HEK293 (cell line): ENCODE data around the gene SLC30A4.
A peak's percentile ranks its signal among the peaks of the same experiment; 100 is the strongest.

ENCODE experiments used
- CTCF ChIA-PET: fragments of 350-600 bp; formaldehyde crosslinking; extraction: SDS; loops from one replicate; lab custom pipeline; 2021; ENCODE audit warnings: antibody characterized with exemption; lab: Yijun Ruan, JAX
- POLR2A ChIA-PET: fragments of 300-600 bp; formaldehyde crosslinking; extraction: SDS; loops from one replicate; lab custom pipeline; 2020; ENCODE audit warnings: antibody characterized with exemption, inconsistent platforms; lab: Yijun Ruan, JAX
- H3K27ac ChIP-seq: fragments of 200-500 bp; sonication (Bioruptor generic); 2 replicates; pipeline ENCODE4 v1.5.1; 2014; ENCODE audit warnings: low read depth, low read length, control low read depth, inconsistent platforms; ENCODE audit errors: extremely low read depth
- H3K36me3 ChIP-seq, 2 experiments: fragments of 200-500 bp in 1 of 2; sonication (Bioruptor generic) in 1 of 2; 1 replicate in 1 of 2; 2 replicates in 1 of 2; pipeline ENCODE4 v1.5.1; 2014 to 2017; ENCODE audit warnings: inconsistent platforms in 2 of 2, low read length in 2 of 2; ENCODE audit not compliant: control insufficient read depth in 2 of 2, insufficient read depth in 1 of 2
- H3K4me1 ChIP-seq: fragments of 200-500 bp; sonication (Bioruptor generic); 2 replicates; pipeline ENCODE4 v1.5.1; 2014; ENCODE audit warnings: mild to moderate bottlenecking, low read length, inconsistent platforms; ENCODE audit not compliant: control insufficient read depth, insufficient read depth
- H3K4me3 ChIP-seq: 2 replicates; pipeline ENCODE4 v1.5.1; 2011; ENCODE audit warnings: low read depth, mild to moderate bottlenecking, control low read depth, low read length, moderate library complexity
- H3K9me3 ChIP-seq: fragments of 200-500 bp; sonication (Bioruptor generic); 2 replicates; pipeline ENCODE4 v1.5.1; 2014; ENCODE audit warnings: low read depth, low read length, inconsistent platforms; ENCODE audit not compliant: control insufficient read depth, insufficient read depth
- FEZF1 ChIP-seq: fragments of 450-650 bp; formaldehyde crosslinking; IDR thresholded peaks from 2 replicates; pipeline ENCODE4 v1.5.1; 2016; ENCODE audit warnings: missing biosample characterization, missing genetic modification characterization
- MEIS1 ChIP-seq: sonication (generic); formaldehyde crosslinking; IDR thresholded peaks from 2 replicates; pipeline ENCODE4 v1.8.1; 2022; ENCODE audit warnings: missing genetic modification reagents, mild to moderate bottlenecking, borderline replicate concordance
- MZF1 ChIP-seq: fragments of 450-650 bp; formaldehyde crosslinking; IDR thresholded peaks from 2 replicates; pipeline ENCODE4 v1.5.1; 2017; ENCODE audit warnings: missing biosample characterization, missing genetic modification characterization, borderline replicate concordance
- SCRT2 ChIP-seq: fragments of 450-650 bp; formaldehyde crosslinking; IDR thresholded peaks from 2 replicates; pipeline ENCODE4 v1.5.1; 2016; ENCODE audit warnings: missing biosample characterization, missing genetic modification characterization
- ZBTB17 ChIP-seq: fragments of 450-650 bp; formaldehyde crosslinking; IDR thresholded peaks from 2 replicates; pipeline ENCODE4 v1.5.1; 2016; ENCODE audit warnings: missing biosample characterization, missing genetic modification characterization
- ZFP3 ChIP-seq: fragments of 450-650 bp; formaldehyde crosslinking; IDR thresholded peaks from 2 replicates; pipeline ENCODE4 v1.5.1; 2016; ENCODE audit warnings: low read depth, missing biosample characterization, missing genetic modification characterization
- ZNF23 ChIP-seq: fragments of 450-650 bp; formaldehyde crosslinking; IDR thresholded peaks from 2 replicates; pipeline ENCODE4 v1.5.1; 2016; ENCODE audit warnings: missing biosample characterization, missing genetic modification characterization, borderline replicate concordance
- ZNF239 ChIP-seq: fragments of 450-650 bp; formaldehyde crosslinking; IDR thresholded peaks from 2 replicates; pipeline ENCODE4 v1.5.1; 2016; ENCODE audit warnings: missing biosample characterization, missing genetic modification characterization
- ZNF24 ChIP-seq: fragments of 450-650 bp; formaldehyde crosslinking; IDR thresholded peaks from 2 replicates; pipeline ENCODE4 v1.5.1; 2016; ENCODE audit warnings: missing biosample characterization, missing genetic modification characterization
- ZNF274 ChIP-seq, 2 experiments: fragments of 200-500 bp in 1 of 2; fragments of 450-650 bp in 1 of 2; sonication (Bioruptor generic) in 1 of 2; formaldehyde crosslinking in 1 of 2; IDR thresholded peaks; 2 replicates each; pipeline versions ENCODE4 v1.5.1 to v1.6.1; 2014 to 2016; ENCODE audit warnings: borderline replicate concordance in 1 of 2, inconsistent platforms in 1 of 2, low read length in 1 of 2, missing biosample characterization in 1 of 2, missing genetic modification characterization in 1 of 2
- ZNF324 ChIP-seq: fragments of 450-650 bp; formaldehyde crosslinking; IDR thresholded peaks from 2 replicates; pipeline ENCODE4 v1.5.1; 2016; ENCODE audit warnings: missing biosample characterization, missing genetic modification characterization
- ZNF335 ChIP-seq: fragments of 450-650 bp; formaldehyde crosslinking; conservative IDR thresholded peaks from 2 replicates; pipeline ENCODE4 v1.5.1; 2016; ENCODE audit warnings: missing biosample characterization, missing genetic modification characterization
- ZNF366 ChIP-seq: fragments of 450-650 bp; formaldehyde crosslinking; conservative IDR thresholded peaks from 2 replicates; pipeline ENCODE4 v1.5.1; 2016; ENCODE audit warnings: missing biosample characterization, missing genetic modification characterization
- ZNF48 ChIP-seq: fragments of 450-650 bp; formaldehyde crosslinking; IDR thresholded peaks from 2 replicates; pipeline ENCODE4 v1.5.1; 2016; ENCODE audit warnings: missing biosample characterization, missing genetic modification characterization
- ZNF626 ChIP-seq: fragments of 450-650 bp; sonication (Bioruptor Pico); formaldehyde crosslinking; IDR thresholded peaks from 2 replicates; pipeline ENCODE4 v1.5.1; 2018; ENCODE audit warnings: missing biosample characterization, missing genetic modification characterization, inconsistent platforms
- ZNF654 ChIP-seq: fragments of 450-650 bp; formaldehyde crosslinking; IDR thresholded peaks from 2 replicates; pipeline ENCODE4 v1.5.1; 2016; ENCODE audit warnings: low read depth, missing biosample characterization, missing genetic modification characterization
- TF ChIP-seq, protein P1 (sequence below): fragments of 450-650 bp; formaldehyde crosslinking; IDR thresholded peaks from 2 replicates; pipeline ENCODE4 v1.5.1; 2016; ENCODE audit warnings: missing biosample characterization, missing genetic modification characterization
- TF ChIP-seq, protein P2 (sequence below): fragments of 450-650 bp; formaldehyde crosslinking; IDR thresholded peaks from 2 replicates; pipeline ENCODE4 v1.5.1; 2016; ENCODE audit warnings: missing biosample characterization, missing genetic modification characterization
- TF ChIP-seq, protein P3 (sequence below): fragments of 450-650 bp; formaldehyde crosslinking; IDR thresholded peaks from 2 replicates; pipeline ENCODE4 v1.5.1; 2017; ENCODE audit warnings: missing biosample characterization, missing genetic modification characterization
- TF ChIP-seq, protein P4 (sequence below): fragments of 450-650 bp; formaldehyde crosslinking; optimal IDR thresholded peaks from 2 replicates; pipeline ENCODE3; 2016; ENCODE audit warnings: missing biosample characterization, mild to moderate bottlenecking, missing genetic modification characterization
- TF ChIP-seq, protein P5 (sequence below): fragments of 450-650 bp; formaldehyde crosslinking; IDR thresholded peaks from 2 replicates; pipeline ENCODE4 v1.5.1; 2016; ENCODE audit warnings: missing biosample characterization, missing genetic modification characterization
- TF ChIP-seq, protein P6 (sequence below): fragments of 450-650 bp; formaldehyde crosslinking; IDR thresholded peaks from 2 replicates; pipeline ENCODE4 v1.5.1; 2016; ENCODE audit warnings: missing biosample characterization, missing genetic modification characterization
- TF ChIP-seq, protein P7 (sequence below): fragments of 450-650 bp; formaldehyde crosslinking; IDR thresholded peaks from 2 replicates; pipeline ENCODE4 v1.5.1; 2017; ENCODE audit warnings: missing biosample characterization, missing genetic modification characterization
- TF ChIP-seq, protein P8 (sequence below): IDR thresholded peaks from 2 replicates; pipeline ENCODE4 v1.6.1; 2011; ENCODE audit warnings: mild to moderate bottlenecking, low read depth, low read length, borderline replicate concordance

The SLC30A4 gene

DNA sequence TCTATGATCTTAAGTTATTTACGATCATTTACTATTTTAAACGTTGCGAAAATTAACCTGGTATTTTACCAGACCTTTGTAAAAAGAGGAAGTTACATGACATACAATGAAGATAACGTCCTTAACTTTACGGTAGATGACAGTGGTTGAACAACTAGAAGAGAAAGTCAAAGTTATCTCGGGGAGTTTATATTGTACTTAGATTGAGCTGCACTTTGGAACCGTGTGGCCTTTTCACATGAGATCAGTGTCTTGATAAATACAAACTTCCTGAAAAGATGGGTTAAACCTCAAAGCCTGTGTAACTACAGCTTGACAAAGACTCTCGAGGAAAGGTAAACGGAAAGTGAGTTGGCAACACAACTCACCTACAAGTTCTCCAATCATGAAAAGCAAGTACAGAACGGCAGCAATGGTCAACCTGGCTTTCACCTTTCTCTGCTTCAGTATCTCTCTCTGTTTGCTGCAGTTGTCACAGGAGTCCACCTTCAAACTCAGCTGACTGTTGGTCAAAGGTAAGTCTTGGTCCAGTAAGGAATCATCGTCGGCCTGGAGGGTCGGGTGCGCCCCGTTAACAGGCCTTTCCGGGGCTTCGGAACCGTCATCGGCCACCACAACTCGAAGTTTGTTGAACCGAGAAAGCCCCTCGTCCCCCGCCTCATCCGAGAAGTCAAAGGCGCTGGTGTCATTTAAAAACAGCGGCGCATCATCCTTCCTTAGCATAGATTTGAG lies 793 bp downstream of the SLC30A4 start:
- ChIA-PET POLR2A (no interaction called here), CTCF (interaction anchor here (0.7 to 1.5 kb wide), 4 partner anchors 9 to 92 kb away, joined by 3 to 5 read pairs (median 4); no protein-coding TSS in a partner anchor)
- no peaks in the 10 kb centered on the region for H3K36me3 ChIP-seq
- H3K4me3 ChIP-seq: peak overlapping the region; percentile 55
- H3K4me1 ChIP-seq: no peaks in the 10 kb centered on the region
- peak overlapping the region; percentile 70; the same call in 1 of the 2 replicates for H3K27ac ChIP-seq
- H3K9me3 ChIP-seq: no peaks in the 10 kb centered on the region
- peak; percentile 47; the same call in 1 of the 2 replicates for TF ChIP-seq ZNF335 (tag by site-specific recombination)
- no peak for TF ChIP-seq ZNF23
- TF ChIP-seq, protein P1, sequence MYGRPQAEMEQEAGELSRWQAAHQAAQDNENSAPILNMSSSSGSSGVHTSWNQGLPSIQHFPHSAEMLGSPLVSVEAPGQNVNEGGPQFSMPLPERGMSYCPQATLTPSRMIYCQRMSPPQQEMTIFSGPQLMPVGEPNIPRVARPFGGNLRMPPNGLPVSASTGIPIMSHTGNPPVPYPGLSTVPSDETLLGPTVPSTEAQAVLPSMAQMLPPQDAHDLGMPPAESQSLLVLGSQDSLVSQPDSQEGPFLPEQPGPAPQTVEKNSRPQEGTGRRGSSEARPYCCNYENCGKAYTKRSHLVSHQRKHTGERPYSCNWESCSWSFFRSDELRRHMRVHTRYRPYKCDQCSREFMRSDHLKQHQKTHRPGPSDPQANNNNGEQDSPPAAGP (tag by site-specific recombination): no peak
- TF ChIP-seq ZNF366 (tag by site-specific recombination): no peak
- no peak for TF ChIP-seq ZNF239 (tag by site-specific recombination)
- TF ChIP-seq, protein P2, sequence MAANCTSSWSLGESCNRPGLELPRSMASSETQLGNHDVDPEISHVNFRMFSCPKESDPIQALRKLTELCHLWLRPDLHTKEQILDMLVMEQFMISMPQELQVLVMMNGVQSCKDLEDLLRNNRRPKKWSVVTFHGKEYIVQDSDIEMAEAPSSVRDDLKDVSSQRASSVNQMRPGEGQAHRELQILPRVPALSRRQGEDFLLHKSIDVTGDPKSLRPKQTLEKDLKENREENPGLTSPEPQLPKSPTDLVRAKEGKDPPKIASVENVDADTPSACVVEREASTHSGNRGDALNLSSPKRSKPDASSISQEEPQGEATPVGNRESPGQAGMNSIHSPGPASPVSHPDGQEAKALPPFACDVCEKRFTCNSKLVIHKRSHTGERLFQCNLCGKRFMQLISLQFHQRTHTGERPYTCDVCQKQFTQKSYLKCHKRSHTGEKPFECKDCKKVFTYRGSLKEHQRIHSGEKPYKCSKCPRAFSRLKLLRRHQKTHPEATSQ (tag by site-specific recombination): no peak
- TF ChIP-seq MEIS1 (CRISPR knock-in tag): no peak
- TF ChIP-seq ZNF24: no peak
- TF ChIP-seq, protein P3, sequence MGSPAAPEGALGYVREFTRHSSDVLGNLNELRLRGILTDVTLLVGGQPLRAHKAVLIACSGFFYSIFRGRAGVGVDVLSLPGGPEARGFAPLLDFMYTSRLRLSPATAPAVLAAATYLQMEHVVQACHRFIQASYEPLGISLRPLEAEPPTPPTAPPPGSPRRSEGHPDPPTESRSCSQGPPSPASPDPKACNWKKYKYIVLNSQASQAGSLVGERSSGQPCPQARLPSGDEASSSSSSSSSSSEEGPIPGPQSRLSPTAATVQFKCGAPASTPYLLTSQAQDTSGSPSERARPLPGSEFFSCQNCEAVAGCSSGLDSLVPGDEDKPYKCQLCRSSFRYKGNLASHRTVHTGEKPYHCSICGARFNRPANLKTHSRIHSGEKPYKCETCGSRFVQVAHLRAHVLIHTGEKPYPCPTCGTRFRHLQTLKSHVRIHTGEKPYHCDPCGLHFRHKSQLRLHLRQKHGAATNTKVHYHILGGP (tag by site-specific recombination): peak; percentile 79
- TF ChIP-seq, protein P4, sequence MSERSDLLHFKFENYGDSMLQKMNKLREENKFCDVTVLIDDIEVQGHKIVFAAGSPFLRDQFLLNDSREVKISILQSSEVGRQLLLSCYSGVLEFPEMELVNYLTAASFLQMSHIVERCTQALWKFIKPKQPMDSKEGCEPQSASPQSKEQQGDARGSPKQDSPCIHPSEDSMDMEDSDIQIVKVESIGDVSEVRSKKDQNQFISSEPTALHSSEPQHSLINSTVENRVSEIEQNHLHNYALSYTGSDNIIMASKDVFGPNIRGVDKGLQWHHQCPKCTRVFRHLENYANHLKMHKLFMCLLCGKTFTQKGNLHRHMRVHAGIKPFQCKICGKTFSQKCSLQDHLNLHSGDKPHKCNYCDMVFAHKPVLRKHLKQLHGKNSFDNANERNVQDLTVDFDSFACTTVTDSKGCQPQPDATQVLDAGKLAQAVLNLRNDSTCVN (tag by site-specific recombination): no peak
- no peak for TF ChIP-seq SCRT2 (tag by site-specific recombination)
- no peak for TF ChIP-seq ZNF274 (IDR thresholded peaks at IDR 0.05; ENCODE audit: low read length)
- TF ChIP-seq ZNF274 (tag by site-specific recombination; IDR thresholded peaks at IDR 0.05; ENCODE audit: borderline replicate concordance): no peak
- no peak for TF ChIP-seq MZF1 (tag by site-specific recombination)
- no peak for TF ChIP-seq ZNF48 (tag by site-specific recombination)
- TF ChIP-seq, protein P5, sequence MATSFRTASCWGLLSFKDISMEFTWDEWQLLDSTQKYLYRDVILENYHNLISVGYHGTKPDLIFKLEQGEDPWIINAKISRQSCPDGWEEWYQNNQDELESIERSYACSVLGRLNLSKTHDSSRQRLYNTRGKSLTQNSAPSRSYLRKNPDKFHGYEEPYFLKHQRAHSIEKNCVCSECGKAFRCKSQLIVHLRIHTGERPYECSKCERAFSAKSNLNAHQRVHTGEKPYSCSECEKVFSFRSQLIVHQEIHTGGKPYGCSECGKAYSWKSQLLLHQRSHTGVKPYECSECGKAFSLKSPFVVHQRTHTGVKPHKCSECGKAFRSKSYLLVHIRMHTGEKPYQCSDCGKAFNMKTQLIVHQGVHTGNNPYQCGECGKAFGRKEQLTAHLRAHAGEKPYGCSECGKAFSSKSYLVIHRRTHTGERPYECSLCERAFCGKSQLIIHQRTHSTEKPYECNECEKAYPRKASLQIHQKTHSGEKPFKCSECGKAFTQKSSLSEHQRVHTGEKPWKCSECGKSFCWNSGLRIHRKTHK (tag by site-specific recombination): no peak
- TF ChIP-seq FEZF1 (tag by site-specific recombination): no peak
- TF ChIP-seq, protein P6, sequence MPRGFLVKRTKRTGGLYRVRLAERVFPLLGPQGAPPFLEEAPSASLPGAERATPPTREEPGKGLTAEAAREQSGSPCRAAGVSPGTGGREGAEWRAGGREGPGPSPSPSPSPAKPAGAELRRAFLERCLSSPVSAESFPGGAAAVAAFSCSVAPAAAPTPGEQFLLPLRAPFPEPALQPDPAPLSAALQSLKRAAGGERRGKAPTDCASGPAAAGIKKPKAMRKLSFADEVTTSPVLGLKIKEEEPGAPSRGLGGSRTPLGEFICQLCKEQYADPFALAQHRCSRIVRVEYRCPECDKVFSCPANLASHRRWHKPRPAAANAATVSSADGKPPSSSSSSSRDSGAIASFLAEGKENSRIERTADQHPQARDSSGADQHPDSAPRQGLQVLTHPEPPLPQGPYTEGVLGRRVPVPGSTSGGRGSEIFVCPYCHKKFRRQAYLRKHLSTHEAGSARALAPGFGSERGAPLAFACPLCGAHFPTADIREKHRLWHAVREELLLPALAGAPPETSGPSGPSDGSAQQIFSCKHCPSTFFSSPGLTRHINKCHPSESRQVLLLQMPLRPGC (tag by site-specific recombination): no peak
- no peak for TF ChIP-seq ZBTB17 (tag by site-specific recombination)
- TF ChIP-seq ZNF324 (tag by site-specific recombination): no peak
- TF ChIP-seq, protein P7, sequence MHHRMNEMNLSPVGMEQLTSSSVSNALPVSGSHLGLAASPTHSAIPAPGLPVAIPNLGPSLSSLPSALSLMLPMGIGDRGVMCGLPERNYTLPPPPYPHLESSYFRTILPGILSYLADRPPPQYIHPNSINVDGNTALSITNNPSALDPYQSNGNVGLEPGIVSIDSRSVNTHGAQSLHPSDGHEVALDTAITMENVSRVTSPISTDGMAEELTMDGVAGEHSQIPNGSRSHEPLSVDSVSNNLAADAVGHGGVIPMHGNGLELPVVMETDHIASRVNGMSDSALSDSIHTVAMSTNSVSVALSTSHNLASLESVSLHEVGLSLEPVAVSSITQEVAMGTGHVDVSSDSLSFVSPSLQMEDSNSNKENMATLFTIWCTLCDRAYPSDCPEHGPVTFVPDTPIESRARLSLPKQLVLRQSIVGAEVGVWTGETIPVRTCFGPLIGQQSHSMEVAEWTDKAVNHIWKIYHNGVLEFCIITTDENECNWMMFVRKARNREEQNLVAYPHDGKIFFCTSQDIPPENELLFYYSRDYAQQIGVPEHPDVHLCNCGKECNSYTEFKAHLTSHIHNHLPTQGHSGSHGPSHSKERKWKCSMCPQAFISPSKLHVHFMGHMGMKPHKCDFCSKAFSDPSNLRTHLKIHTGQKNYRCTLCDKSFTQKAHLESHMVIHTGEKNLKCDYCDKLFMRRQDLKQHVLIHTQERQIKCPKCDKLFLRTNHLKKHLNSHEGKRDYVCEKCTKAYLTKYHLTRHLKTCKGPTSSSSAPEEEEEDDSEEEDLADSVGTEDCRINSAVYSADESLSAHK (tag by site-specific recombination): no peak
- no peak for TF ChIP-seq ZNF654
- TF ChIP-seq ZFP3 (tag by site-specific recombination): no peak
- TF ChIP-seq, protein P8, sequence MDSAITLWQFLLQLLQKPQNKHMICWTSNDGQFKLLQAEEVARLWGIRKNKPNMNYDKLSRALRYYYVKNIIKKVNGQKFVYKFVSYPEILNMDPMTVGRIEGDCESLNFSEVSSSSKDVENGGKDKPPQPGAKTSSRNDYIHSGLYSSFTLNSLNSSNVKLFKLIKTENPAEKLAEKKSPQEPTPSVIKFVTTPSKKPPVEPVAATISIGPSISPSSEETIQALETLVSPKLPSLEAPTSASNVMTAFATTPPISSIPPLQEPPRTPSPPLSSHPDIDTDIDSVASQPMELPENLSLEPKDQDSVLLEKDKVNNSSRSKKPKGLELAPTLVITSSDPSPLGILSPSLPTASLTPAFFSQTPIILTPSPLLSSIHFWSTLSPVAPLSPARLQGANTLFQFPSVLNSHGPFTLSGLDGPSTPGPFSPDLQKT: no peak
- no peak for TF ChIP-seq ZNF626 (tag by site-specific recombination)
